ENCODE results near the gene PLK4.

DNA sequence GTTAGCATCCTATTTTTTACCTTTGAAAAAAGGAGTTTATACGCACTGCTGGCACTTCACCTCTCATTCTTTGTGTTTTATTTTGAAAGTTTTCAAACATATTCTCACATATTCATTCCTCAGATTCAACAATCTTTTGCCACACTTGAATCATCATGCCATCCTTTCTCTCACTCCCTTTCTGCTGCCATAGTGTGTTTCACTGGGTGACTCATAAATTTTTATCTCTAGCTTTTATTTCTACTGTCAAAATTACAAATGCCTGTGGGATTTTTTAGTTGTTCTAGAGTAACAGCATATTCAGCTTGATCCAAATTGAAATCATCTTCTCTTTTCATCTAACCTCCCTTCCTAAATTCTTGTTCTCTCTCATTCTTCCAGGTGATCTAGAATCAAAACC, 56.3 kb downstream of the PLK4 start:
- TF ChIP-seq POLR2A (IDR thresholded peaks at IDR 0.05; ENCODE audit: low read depth, low read length) (no peak), POLR2AphosphoS5 (IDR thresholded peaks at IDR 0.05; ENCODE audit: low read depth, low read length) (no peak), TAF1 (IDR thresholded peaks at IDR 0.05; ENCODE audit: borderline replicate concordance, low read depth, low read length) (no peak)
